Right lung (tissue), 5 donors: Measurements from ENCODE around the gene VWA3A. TPM values are rescaled to one million over a fixed set of nuclear protein-coding genes. Genes with fewer than 3 reads are reported as not detected.
"Not testable (repeated sequence)": the region's sequence is repeated elsewhere in the genome, so short reads cannot be mapped to it uniquely, and the experiment has no call there.

Source experiments
- DNase-seq, 2 donors: peaks; one replicate each; pipeline ENCODE4 v3.0.0-alpha.2; 2013
- polyA plus RNA-seq, 5 donors: library from polyadenylated mRNA; unstranded; fragments of 120-200 nt; gene quantifications; one replicate each; pipeline versions ENCODE4 v1.2.1 to v1.2.3, GENCODE V29; 2013; ENCODE audit warnings: inconsistent platforms in 1 of 5, low replicate concordance in 1 of 5; ENCODE audit not compliant: insufficient read length in 5 of 5, insufficient read depth in 1 of 5

The VWA3A gene
- polyA plus RNA-seq, 5 donors: 1.4 to 6.9 (median 6.0) TPM

- DNase-seq: no peak
Measured at GRCh38 chr16:22088642-22089041, 3.7 kb upstream of the VWA3A start.

DNA sequence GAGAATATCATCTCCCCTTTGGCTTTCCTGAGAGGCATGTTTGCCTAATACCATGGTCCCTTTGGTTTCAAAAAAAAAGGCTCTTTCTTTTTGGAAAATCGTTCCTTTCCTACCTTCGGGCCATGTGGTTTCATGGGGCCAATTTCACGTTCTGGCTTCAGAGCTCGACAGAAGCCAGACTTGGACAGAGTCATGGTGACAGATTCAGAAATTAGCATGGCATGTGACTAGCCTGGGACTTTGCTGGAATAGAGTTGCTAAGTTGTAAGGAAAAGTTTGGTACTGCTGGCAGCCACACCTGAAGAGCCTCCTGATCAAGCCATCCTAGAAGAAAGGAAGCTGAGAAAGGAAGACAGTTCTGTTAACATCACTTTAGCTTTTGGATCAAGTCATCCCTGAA, 2.4 kb upstream of the VWA3A start:
- DNase-seq: no peak

GRCh38 chr16:22091721-22092120, 620 bp upstream of the VWA3A start:
- DNase-seq: no peak

DNA sequence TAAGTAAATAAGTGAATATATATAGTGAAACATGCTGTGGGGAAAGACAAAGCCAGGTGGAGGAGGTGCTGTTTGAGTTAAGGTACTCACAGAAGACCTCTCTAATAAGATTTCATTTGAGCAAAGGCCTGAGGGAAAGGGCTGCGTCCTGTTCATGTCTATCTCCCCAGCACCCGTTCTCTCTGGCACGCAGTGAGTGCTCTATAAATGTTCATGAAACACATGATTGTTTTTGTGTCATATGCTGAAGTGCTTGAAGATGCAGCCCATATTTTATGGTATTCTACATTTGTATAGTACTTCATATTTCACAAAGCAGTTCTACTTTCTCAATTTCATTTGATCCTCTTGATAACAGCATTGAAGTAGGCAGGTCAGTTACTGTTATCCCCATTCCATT, 990 bp downstream of the VWA3A start:
- no peak for DNase-seq

DNA sequence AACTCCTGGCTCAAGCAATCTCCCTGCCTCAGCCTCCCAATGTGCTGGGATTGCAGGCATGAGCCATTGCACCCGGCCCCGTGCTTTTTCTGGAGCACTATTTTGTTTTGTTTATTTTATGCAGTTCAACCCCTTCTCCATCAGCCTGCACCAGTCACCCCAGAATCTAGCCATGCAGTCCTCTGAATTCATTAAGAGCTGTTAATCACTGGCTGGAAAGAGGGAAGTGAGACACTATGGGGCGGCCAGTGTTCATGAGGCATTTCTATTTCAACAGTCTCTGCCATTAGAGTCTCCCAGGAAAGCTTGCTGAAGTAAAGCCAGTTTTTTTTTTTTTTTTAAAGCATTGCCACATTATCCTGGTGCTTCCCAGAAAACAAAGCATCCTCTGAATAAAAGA, 1.7 kb downstream of the VWA3A start:
- DNase-seq: no peak

- peak in 1 of 2 donors; percentile 28 for DNase-seq
Measured at GRCh38 chr16:22098405-22099255, 6.3 kb downstream of the VWA3A start.

- DNase-seq: no peak
Measured at GRCh38 chr16:22099256-22099975, 7.1 kb downstream of the VWA3A start.

DNA sequence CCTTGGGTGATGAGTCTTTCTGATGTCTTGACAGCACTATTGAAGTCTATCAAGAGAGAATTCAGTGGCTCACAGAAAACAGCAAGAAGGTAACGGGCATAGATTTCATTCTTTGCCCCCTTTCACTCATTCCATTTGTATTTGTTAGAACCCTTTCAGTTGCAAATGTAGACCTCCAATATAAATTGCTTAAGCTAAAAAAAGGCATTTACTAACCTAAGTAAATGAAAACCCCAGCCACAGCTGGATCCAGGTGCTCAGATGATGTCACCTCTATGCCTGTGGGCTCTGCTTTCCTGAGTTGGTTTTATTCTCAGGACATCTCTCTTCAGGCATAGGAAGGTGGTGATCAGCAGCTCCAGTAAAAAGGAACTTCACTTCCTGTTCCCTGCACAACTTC, 11.1 kb downstream of the VWA3A start:
- DNase-seq: no peak

- DNase-seq: no peak
Measured at GRCh38 chr16:22109258-22109898, 17.0 kb downstream of the VWA3A start.

DNA sequence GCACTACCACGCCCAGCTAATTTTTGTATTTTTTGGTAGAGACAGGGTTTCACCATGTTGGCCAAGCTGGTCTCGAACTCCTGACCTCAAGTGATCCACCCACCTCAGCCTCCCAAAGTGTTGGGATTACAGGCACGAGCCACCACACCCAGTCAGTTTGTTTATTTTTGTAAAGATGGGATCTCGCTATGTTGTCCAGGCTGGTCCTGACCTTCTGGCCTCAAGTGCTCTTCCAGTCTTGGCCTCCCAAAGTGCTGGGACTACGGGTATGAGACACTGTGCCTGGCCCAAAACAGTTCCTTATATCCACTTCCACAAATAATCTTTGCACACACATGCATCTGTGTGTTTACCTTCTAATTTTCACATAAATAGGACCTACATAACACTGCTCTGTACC, 19.3 kb downstream of the VWA3A start:
- DNase-seq: not testable (repeated sequence)

DNA sequence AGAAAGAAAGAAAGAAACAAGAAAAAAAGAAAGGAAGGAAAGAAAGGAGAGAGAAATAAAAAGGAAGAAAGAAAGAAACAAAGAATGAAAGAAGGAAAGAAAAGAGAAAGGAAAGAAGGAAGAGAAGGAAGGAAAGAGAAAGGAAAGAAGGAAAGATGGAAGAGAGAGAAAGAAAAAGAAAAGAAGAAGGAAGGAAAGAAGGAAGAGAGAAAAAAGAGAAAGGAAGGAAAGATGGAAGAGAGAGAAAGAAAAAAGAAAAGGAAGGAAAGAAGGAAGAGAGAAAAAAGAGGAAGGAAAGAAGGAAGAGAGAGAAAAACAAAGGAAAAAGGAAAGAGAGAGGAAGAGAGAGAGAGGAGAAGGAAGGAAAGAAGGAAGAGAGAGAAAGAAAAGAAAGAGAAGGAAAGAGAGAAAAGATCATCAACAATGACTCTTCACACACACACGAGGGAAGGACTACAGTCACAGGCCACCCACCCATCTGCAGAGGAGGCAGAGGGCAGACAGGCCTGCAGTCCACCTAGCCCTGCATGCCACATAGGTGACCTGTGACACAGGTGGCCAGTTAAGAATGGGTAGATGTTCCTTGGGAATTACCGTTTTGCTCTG, 23.9 kb downstream of the VWA3A start:
- DNase-seq: no peak

DNA sequence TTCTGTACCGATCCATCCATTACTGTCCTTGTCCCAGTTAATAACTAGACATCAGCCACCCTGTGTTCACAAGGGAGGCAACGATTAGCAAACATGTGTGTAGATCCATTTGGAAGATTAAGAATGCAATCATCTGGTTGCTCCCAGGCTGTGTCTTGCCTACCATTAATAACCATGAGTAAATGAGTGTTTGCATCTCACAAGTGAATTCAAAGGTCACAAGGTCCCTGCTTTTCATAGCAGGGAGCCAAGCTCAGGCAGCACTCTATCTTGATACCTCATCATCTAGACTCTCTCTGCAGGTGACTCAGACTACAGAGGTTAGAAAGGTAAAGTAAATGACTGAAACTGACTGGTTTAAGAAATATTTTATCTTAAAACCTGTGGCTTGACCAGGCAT, 25.3 kb downstream of the VWA3A start:
- DNase-seq: no peak

GRCh38 chr16:22120440-22120839, 28.1 kb downstream of the VWA3A start:
- DNase-seq: no peak

- DNase-seq: no peak
Measured at GRCh38 chr16:22122239-22122638, 29.9 kb downstream of the VWA3A start.

GRCh38 chr16:22123146-22123545, 30.8 kb downstream of the VWA3A start:
- no peak for DNase-seq

GRCh38 chr16:22123759-22124490, 31.6 kb downstream of the VWA3A start:
- no peak for DNase-seq

GRCh38 chr16:22124583-22125284, 32.4 kb downstream of the VWA3A start:
- no peak for DNase-seq

DNA sequence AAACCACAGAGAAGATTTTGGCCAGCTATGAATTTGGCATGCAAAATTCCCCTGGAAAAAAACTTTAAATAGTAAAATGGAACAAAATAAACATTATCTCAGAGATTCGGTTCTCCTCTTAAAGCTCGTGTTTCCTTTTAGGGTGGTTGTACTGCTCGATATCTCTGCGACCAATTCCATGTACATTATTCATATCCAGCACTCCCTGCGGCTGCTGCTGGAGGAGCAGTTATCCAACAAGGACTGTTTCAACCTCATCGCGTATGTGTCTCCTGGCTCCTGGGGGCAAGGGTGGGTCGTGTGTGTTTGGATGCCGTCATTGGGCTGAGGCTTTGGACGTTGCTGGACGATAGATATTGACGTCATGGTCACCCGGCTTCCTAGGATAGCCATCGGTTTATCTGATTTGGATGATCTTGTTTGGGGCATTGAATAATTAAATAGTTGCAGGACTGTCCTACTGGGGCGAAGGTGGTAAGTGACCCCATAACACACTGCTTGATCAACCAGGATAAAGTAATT, 33.8 kb downstream of the VWA3A start:
- no peak for DNase-seq

GRCh38 chr16:22128537-22128936, 36.2 kb downstream of the VWA3A start:
- DNase-seq: not testable (repeated sequence)

GRCh38 chr16:22130528-22130927, 38.2 kb downstream of the VWA3A start:
- no peak for DNase-seq

- DNase-seq: no peak
Measured at GRCh38 chr16:22132801-22133200, 40.5 kb downstream of the VWA3A start.
